Activated T-helper 17 cell treated with anti-CD3 and anti-CD28 coated beads, Interleukin-2, amount 50 U/mL, for 72 hours (primary cell): ENCODE data around the gene WNK2. TPM values are rescaled to one million over a fixed set of nuclear protein-coding genes. Genes with fewer than 3 reads are reported as not detected.

Experiments used
- ATAC-seq: fragments of 150-1000 bp; cut with Tn5 transposase; replicated peaks from 2 replicates; pipeline ENCODE4 v1.10.0; 2021; ENCODE audit warnings: mild to moderate bottlenecking, moderate library complexity
- H3K27ac Mint-ChIP-seq: one replicate; pipeline ENCODE4 v1.8.0; 2022; ENCODE audit warnings: mixed read lengths
- H3K27me3 Mint-ChIP-seq: one replicate; pipeline ENCODE4 v1.8.0; 2022; ENCODE audit warnings: mixed read lengths
- H3K36me3 Mint-ChIP-seq: one replicate; pipeline ENCODE4 v1.8.0; 2022; ENCODE audit warnings: low read depth, mild to moderate bottlenecking, mixed read lengths
- H3K4me1 Mint-ChIP-seq: one replicate; pipeline ENCODE4 v1.8.0; 2022; ENCODE audit warnings: mixed read lengths
- H3K4me3 Mint-ChIP-seq: one replicate; pipeline ENCODE4 v1.8.0; 2022; ENCODE audit warnings: mild to moderate bottlenecking, mixed read lengths
- H3K9me3 Mint-ChIP-seq: one replicate; pipeline ENCODE4 v1.8.0; 2022; ENCODE audit warnings: mixed read lengths
- total RNA-seq, 2 donors: library from RNA; stranded (reverse); gene quantifications; one replicate each; pipeline ENCODE4 v1.2.3, GENCODE V29; 2022

The WNK2 gene
- total RNA-seq, 2 donors from 2014 or later = 0.39 to 0.93 TPM

GRCh38 chr9:93151097-93151784, 32.7 kb upstream of the WNK2 start:
- peaks cover 33% of the 10 kb centered on the region for H3K36me3 Mint-ChIP-seq
- H3K27ac Mint-ChIP-seq = no peak overlapping the region
- H3K4me1 Mint-ChIP-seq = peaks cover 30% of the 10 kb centered on the region
- no peak overlapping the region for H3K4me3 Mint-ChIP-seq
- no peak for ATAC-seq
- H3K27me3 Mint-ChIP-seq = no peaks in the 10 kb centered on the region
- peaks cover 7% of the 10 kb centered on the region for H3K9me3 Mint-ChIP-seq

- ATAC-seq = no peak
- Mint-ChIP-seq H3K4me1 (peaks cover 24% of the 10 kb centered on the region), H3K27me3 (no peaks in the 10 kb centered on the region), H3K4me3 (no peak overlapping the region), H3K9me3 (no peaks in the 10 kb centered on the region), H3K36me3 (peaks cover 3% of the 10 kb centered on the region), H3K27ac (no peak overlapping the region)
Measured at GRCh38 chr9:93154293-93154903, 29.5 kb upstream of the WNK2 start.

GRCh38 chr9:93155716-93156474, 28.0 kb upstream of the WNK2 start:
- Mint-ChIP-seq H3K36me3 (no peaks in the 10 kb centered on the region), H3K9me3 (no peaks in the 10 kb centered on the region), H3K4me3 (peak overlapping the region; percentile 65), H3K4me1 (peaks cover 24% of the 10 kb centered on the region), H3K27ac (peak overlapping the region; percentile 90), H3K27me3 (no peaks in the 10 kb centered on the region)
- peak; percentile 51 for ATAC-seq

GRCh38 chr9:93156475-93157008, 27.4 kb upstream of the WNK2 start:
- peaks cover 24% of the 10 kb centered on the region for H3K4me1 Mint-ChIP-seq
- H3K27me3 Mint-ChIP-seq = no peaks in the 10 kb centered on the region
- H3K9me3 Mint-ChIP-seq = no peaks in the 10 kb centered on the region
- peak overlapping the region; percentile 65 for H3K4me3 Mint-ChIP-seq
- peak; percentile 92 for ATAC-seq
- peak overlapping the region; percentile 90 for H3K27ac Mint-ChIP-seq
- H3K36me3 Mint-ChIP-seq = no peaks in the 10 kb centered on the region

- Mint-ChIP-seq H3K27ac (peak overlapping the region; percentile 43), H3K4me3 (peak overlapping the region; percentile 61), H3K36me3 (no peaks in the 10 kb centered on the region), H3K27me3 (no peaks in the 10 kb centered on the region), H3K9me3 (no peaks in the 10 kb centered on the region), H3K4me1 (peaks cover 24% of the 10 kb centered on the region)
- peak; percentile 52 for ATAC-seq
Measured at GRCh38 chr9:93159601-93160471, 24.1 kb upstream of the WNK2 start.

- Mint-ChIP-seq H3K36me3 (no peaks in the 10 kb centered on the region), H3K9me3 (no peaks in the 10 kb centered on the region)
- ATAC-seq = no peak
Measured at GRCh38 chr9:93161786-93162562, 22.0 kb upstream of the WNK2 start.

GRCh38 chr9:93164085-93164484, 19.9 kb upstream of the WNK2 start:
- no peak for ATAC-seq
- H3K36me3 Mint-ChIP-seq = no peaks in the 10 kb centered on the region
- H3K27me3 Mint-ChIP-seq = no peaks in the 10 kb centered on the region
- H3K4me1 Mint-ChIP-seq = peaks cover 8% of the 10 kb centered on the region
- no peak overlapping the region for H3K4me3 Mint-ChIP-seq
- H3K9me3 Mint-ChIP-seq = no peaks in the 10 kb centered on the region
- H3K27ac Mint-ChIP-seq = no peak overlapping the region

More at GRCh38 chr9:93161786-93162562, 22.0 kb upstream of the WNK2 start:
- Mint-ChIP-seq H3K4me1 (peaks cover 8% of the 10 kb centered on the region), H3K27ac (no peak overlapping the region), H3K4me3 (no peak overlapping the region), H3K27me3 (no peaks in the 10 kb centered on the region)

GRCh38 chr9:93166699-93167098, 17.2 kb upstream of the WNK2 start:
- no peaks in the 10 kb centered on the region for H3K4me1 Mint-ChIP-seq
- H3K9me3 Mint-ChIP-seq = no peaks in the 10 kb centered on the region

GRCh38 chr9:93167185-93167584, 16.8 kb upstream of the WNK2 start:
- ATAC-seq = no peak
- Mint-ChIP-seq H3K27me3 (no peaks in the 10 kb centered on the region), H3K4me3 (no peak overlapping the region), H3K27ac (no peak overlapping the region), H3K4me1 (no peaks in the 10 kb centered on the region), H3K36me3 (no peaks in the 10 kb centered on the region), H3K9me3 (no peaks in the 10 kb centered on the region)

More at GRCh38 chr9:93166699-93167098, 17.2 kb upstream of the WNK2 start:
- ATAC-seq = no peak
- no peak overlapping the region for H3K4me3 Mint-ChIP-seq
- no peaks in the 10 kb centered on the region for H3K27me3 Mint-ChIP-seq
- H3K36me3 Mint-ChIP-seq = no peaks in the 10 kb centered on the region
- H3K27ac Mint-ChIP-seq = peak overlapping the region; percentile 15

GRCh38 chr9:93167838-93168237, 16.1 kb upstream of the WNK2 start:
- H3K9me3 Mint-ChIP-seq = no peaks in the 10 kb centered on the region
- H3K36me3 Mint-ChIP-seq = no peaks in the 10 kb centered on the region
- ATAC-seq = no peak
- no peak overlapping the region for H3K4me3 Mint-ChIP-seq
- H3K4me1 Mint-ChIP-seq = no peaks in the 10 kb centered on the region
- no peak overlapping the region for H3K27ac Mint-ChIP-seq
- H3K27me3 Mint-ChIP-seq = no peaks in the 10 kb centered on the region

GRCh38 chr9:93168581-93168980, 15.4 kb upstream of the WNK2 start:
- no peak for ATAC-seq
- H3K36me3 Mint-ChIP-seq = no peaks in the 10 kb centered on the region
- H3K4me1 Mint-ChIP-seq = no peaks in the 10 kb centered on the region
- H3K27me3 Mint-ChIP-seq = no peaks in the 10 kb centered on the region
- no peak overlapping the region for H3K4me3 Mint-ChIP-seq
- no peaks in the 10 kb centered on the region for H3K9me3 Mint-ChIP-seq
- H3K27ac Mint-ChIP-seq = no peak overlapping the region

- Mint-ChIP-seq H3K27ac (peak overlapping the region; percentile 65), H3K4me3 (no peak overlapping the region), H3K36me3 (no peaks in the 10 kb centered on the region), H3K27me3 (no peaks in the 10 kb centered on the region), H3K4me1 (no peaks in the 10 kb centered on the region), H3K9me3 (no peaks in the 10 kb centered on the region)
- no peak for ATAC-seq
Measured at GRCh38 chr9:93169444-93169843, 14.5 kb upstream of the WNK2 start.

GRCh38 chr9:93170571-93170970, 13.4 kb upstream of the WNK2 start:
- Mint-ChIP-seq H3K9me3 (no peaks in the 10 kb centered on the region), H3K4me1 (no peaks in the 10 kb centered on the region), H3K36me3 (no peaks in the 10 kb centered on the region), H3K4me3 (no peak overlapping the region), H3K27ac (no peak overlapping the region), H3K27me3 (no peaks in the 10 kb centered on the region)
- peak; percentile 48 for ATAC-seq
